SK-N-SH (cell line): ENCODE measurements around the gene FGF8. TPM values are rescaled to one million over a fixed set of nuclear protein-coding genes. Genes with fewer than 3 reads are reported as not detected.

Source experiments
- CTCF ChIA-PET: fragments of 300-600, 350-600 bp; formaldehyde crosslinking; extraction: SDS; loops from one replicate; lab custom pipeline; 2021; lab: Yijun Ruan, JAX
- POLR2A ChIA-PET: fragments of 350-600 bp; sonication (Branson Sonifier 250); formaldehyde crosslinking; extraction: SDS; loops from one replicate; lab custom pipeline; 2020; ENCODE audit warnings: antibody characterized with exemption, inconsistent platforms; lab: Yijun Ruan, JAX
- DNase-seq: peaks from one replicate; pipeline ENCODE4 v3.0.0; 2012
- H2AFZ ChIP-seq: fragments of 200-600 bp; sonication (generic); 2 replicates; pipeline ENCODE4 v1.8.1; 2016; ENCODE audit warnings: antibody characterized with exemption, mild to moderate bottlenecking, low read depth
- H3F3A ChIP-seq: fragments of 200-600 bp; sonication (generic); replicated peaks from 2 replicates; pipeline ENCODE3; 2016; ENCODE audit warnings: antibody characterized with exemption, mild to moderate bottlenecking; ENCODE audit not compliant: insufficient read depth
- H3K27ac ChIP-seq, 2 experiments: fragments of 200-500 bp in 1 of 2; fragments of 200-600 bp in 1 of 2; sonication (Bioruptor generic) in 1 of 2; sonication (generic), shearing (Covaris generic) in 1 of 2; 2 replicates each; pipeline versions ENCODE4 v1.5.1 to v1.6.1; 2014 to 2016; ENCODE audit warnings: low read depth in 2 of 2, inconsistent platforms in 1 of 2, low read length in 1 of 2, mild to moderate bottlenecking in 1 of 2, mixed read lengths in 1 of 2
- H3K27me3 ChIP-seq: fragments of 200-600 bp; sonication (generic), shearing (Covaris generic); 2 replicates; pipeline ENCODE4 v1.6.1; 2016; ENCODE audit warnings: mixed run types; ENCODE audit not compliant: insufficient read depth
- H3K36me3 ChIP-seq, 2 experiments: fragments of 200-500 bp in 1 of 2; fragments of 200-600 bp in 1 of 2; sonication (Bioruptor generic) in 1 of 2; sonication (generic) in 1 of 2; replicated peaks in 1 of 2; 2 replicates each; pipeline versions ENCODE3 to v1.5.1; 2014 to 2016; ENCODE audit warnings: low read length in 1 of 2, mild to moderate bottlenecking in 1 of 2; ENCODE audit not compliant: insufficient read depth in 2 of 2, control insufficient read depth in 1 of 2
- H3K4me1 ChIP-seq, 2 experiments: fragments of 200-500 bp in 1 of 2; fragments of 200-600 bp in 1 of 2; sonication (Bioruptor generic) in 1 of 2; sonication (generic), shearing (Covaris generic) in 1 of 2; 2 replicates each; pipeline versions ENCODE4 v1.5.1 to v1.6.1; 2014 to 2016; ENCODE audit warnings: low read depth in 1 of 2, low read length in 1 of 2, mixed run types in 1 of 2; ENCODE audit not compliant: insufficient read depth in 2 of 2, control insufficient read depth in 1 of 2
- H3K4me2 ChIP-seq: fragments of 200-600 bp; sonication (generic), shearing (Covaris generic); 2 replicates; pipeline ENCODE4 v1.6.1; 2017; ENCODE audit warnings: mixed run types
- H3K4me3 ChIP-seq, 2 experiments: fragments of 200-500 bp in 1 of 2; fragments of 200-600 bp in 1 of 2; sonication (Bioruptor generic) in 1 of 2; sonication (generic), shearing (Covaris generic) in 1 of 2; 2 replicates each; pipeline versions ENCODE4 v1.5.1 to v1.8.1; 2014 to 2016; ENCODE audit warnings: low read depth in 2 of 2, inconsistent platforms in 1 of 2, low read length in 1 of 2, mild to moderate bottlenecking in 1 of 2, mixed read lengths in 1 of 2, moderate library complexity in 1 of 2
- H3K79me2 ChIP-seq: fragments of 200-600 bp; sonication (generic); 2 replicates; pipeline ENCODE4 v1.8.1; 2017; ENCODE audit warnings: mild to moderate bottlenecking; ENCODE audit not compliant: insufficient read depth
- H3K9ac ChIP-seq: fragments of 200-600 bp; sonication (generic); 2 replicates; pipeline ENCODE4 v1.6.1; 2017; ENCODE audit warnings: mixed run types
- H3K9me2 ChIP-seq: fragments of 200-600 bp; sonication (generic); 2 replicates; pipeline ENCODE4 v1.6.1; 2017; ENCODE audit warnings: mixed run types
- H3K9me3 ChIP-seq: fragments of 200-600 bp; sonication (generic); 2 replicates; pipeline ENCODE4 v1.6.1; 2017; ENCODE audit warnings: mixed run types, mild to moderate bottlenecking, moderate library complexity
- H4K20me1 ChIP-seq: fragments of 200-600 bp; sonication (generic); 2 replicates; pipeline ENCODE4 v1.6.1; 2017; ENCODE audit warnings: mild to moderate bottlenecking, mixed run types; ENCODE audit not compliant: insufficient read depth
- CTCF ChIP-seq: fragments of 200-600 bp; sonication (generic); IDR thresholded peaks from 2 replicates; pipeline ENCODE4 v1.6.1; 2017; ENCODE audit warnings: antibody characterized with exemption, mild to moderate bottlenecking, moderate library complexity
- ELF1 ChIP-seq: IDR thresholded peaks from 2 replicates; pipeline ENCODE4 v1.4.0; 2012
- EZH2phosphoT487 ChIP-seq: fragments of 200-600 bp; sonication (generic); IDR thresholded peaks from 2 replicates; pipeline ENCODE4 v1.6.1; 2017; ENCODE audit warnings: low read depth, mixed run types, mild to moderate bottlenecking, antibody characterized with exemption, moderate library complexity, borderline replicate concordance
- FOXJ3 ChIP-seq: sonication (generic); formaldehyde crosslinking; IDR thresholded peaks from 2 replicates; pipeline ENCODE4 v1.5.1; 2020; ENCODE audit warnings: mild to moderate bottlenecking, missing genetic modification reagents
- GABPA ChIP-seq: IDR thresholded peaks from 2 replicates; pipeline ENCODE4 v1.4.0; 2012; ENCODE audit warnings: low read depth, mild to moderate bottlenecking
- GATA2 ChIP-seq: sonication (generic); formaldehyde crosslinking; IDR thresholded peaks from 2 replicates; pipeline ENCODE4 v1.5.0; 2020; ENCODE audit warnings: mild to moderate bottlenecking, missing genetic modification reagents
- MEF2A ChIP-seq: IDR thresholded peaks from 2 replicates; pipeline ENCODE4 v1.4.0; 2012; ENCODE audit warnings: low read depth, borderline replicate concordance
- MXI1 ChIP-seq: IDR thresholded peaks from 2 replicates; pipeline ENCODE4 v1.6.1; 2012; ENCODE audit warnings: mild to moderate bottlenecking, low read depth, low read length, improper control_type of control experiment
- POLR2AphosphoS5 ChIP-seq: IDR thresholded peaks from 2 replicates; pipeline ENCODE4 v1.6.1; 2012; ENCODE audit warnings: low read depth, low read length
- RAD21 ChIP-seq: IDR thresholded peaks from 2 replicates; pipeline ENCODE4 v1.6.1; 2012; ENCODE audit warnings: mild to moderate bottlenecking, low read length
- SIN3A ChIP-seq: IDR thresholded peaks from 2 replicates; pipeline ENCODE4 v1.6.1; 2012; ENCODE audit warnings: low read depth, mild to moderate bottlenecking, low read length, moderate library complexity, borderline replicate concordance
- TEAD4 ChIP-seq: IDR thresholded peaks from 2 replicates; pipeline ENCODE4 v1.4.0; 2012; ENCODE audit warnings: mild to moderate bottlenecking, borderline replicate concordance; ENCODE audit not compliant: insufficient read depth
- USF1 ChIP-seq: IDR thresholded peaks from 2 replicates; pipeline ENCODE4 v1.4.0; 2012; ENCODE audit warnings: low read depth, borderline replicate concordance
- USF2 ChIP-seq: fragments of 150-350 bp; IDR thresholded peaks from 2 replicates; pipeline ENCODE4 v1.6.1; 2017; ENCODE audit warnings: antibody characterized with exemption, low read length, low read depth, borderline replicate concordance
- YY1 ChIP-seq: IDR thresholded peaks from 2 replicates; pipeline ENCODE4 v1.4.0; 2012; ENCODE audit warnings: low read depth, mild to moderate bottlenecking
- ZBTB33 ChIP-seq: IDR thresholded peaks from 2 replicates; pipeline ENCODE4 v1.4.0; 2012; ENCODE audit warnings: low read depth, borderline replicate concordance
- WGBS: methylation state at CpG from one replicate; pipeline ENCODE4 v1.1.6; 2017; ENCODE audit warnings: low lambda C conversion rate; 5-methylcytosine and 5-hydroxymethylcytosine counted together
- polyA plus RNA-seq, 3 experiments: library from polyadenylated mRNA; depleted of rRNA; stranded (reverse); fragments of >200 nt; gene quantifications; 2 replicates each; pipeline ENCODE4 v1.2.3, GENCODE V29; 2012

Gene FGF8
- polyA plus RNA-seq, 1 of the 3 experiments (the other 2 are of a cell fraction), result not detected

- H3K27ac ChIP-seq, result no peak overlapping the region
- DNase-seq, result no peak
- no peaks in the 10 kb centered on the region; the same call in 1 of the 2 replicates for H3K27me3 ChIP-seq
- no peaks in the 10 kb centered on the region for H4K20me1 ChIP-seq
- no peak overlapping the region for H3K4me3 ChIP-seq
- ChIA-PET CTCF (no interaction called here), POLR2A (no interaction called here)
- H3K79me2 ChIP-seq, result no peaks in the 10 kb centered on the region
- no peak overlapping the region for H3K4me2 ChIP-seq
- H3K4me1 ChIP-seq, result no peaks in the 10 kb centered on the region
- no peak overlapping the region for H2AFZ ChIP-seq
- H3K36me3 ChIP-seq, result no peaks in the 10 kb centered on the region
- no peaks in the 10 kb centered on the region for H3F3A ChIP-seq
- no peak for TF ChIP-seq USF1
- TF ChIP-seq EZH2phosphoT487, result no peak
- no peak for TF ChIP-seq USF2
- no peak for TF ChIP-seq MXI1
- no peak for TF ChIP-seq RAD21
- no peak for TF ChIP-seq FOXJ3 (CRISPR knock-in tag)
- no peak for TF ChIP-seq GABPA
- no peak for TF ChIP-seq ZBTB33
- no peak for TF ChIP-seq CTCF
- no peak for TF ChIP-seq GATA2 (CRISPR knock-in tag)
- no peak for TF ChIP-seq TEAD4
- TF ChIP-seq ELF1, result no peak
- no peak for TF ChIP-seq POLR2AphosphoS5
- TF ChIP-seq MEF2A, result no peak
- TF ChIP-seq YY1, result no peak
- no peak for TF ChIP-seq SIN3A
- no peak overlapping the region for H3K9ac ChIP-seq
- H3K9me2 ChIP-seq, result no peaks in the 10 kb centered on the region
- no peaks in the 10 kb centered on the region for H3K9me3 ChIP-seq
- WGBS, result 94% methylated on average over 2 of the region's 3 CpGs
These were observed 27.4 kb downstream of the FGF8 start for GRCh38 chr10:101748496-101748895.
